ENCODE results near the gene PRR13.
"Not testable (repeated sequence)": the region's sequence is repeated elsewhere in the genome, so short reads cannot be mapped to it uniquely, and the experiment has no call there.

PRR13 gene

GRCh38 chr12:53439582-53439981 lies 2.0 kb upstream of the PRR13 start:
- DNase-seq, result not testable (repeated sequence)

GRCh38 chr12:53443955-53444354 lies 2.4 kb downstream of the PRR13 start:
- DNase-seq, result no peak

- not testable (repeated sequence) for DNase-seq
Measured at GRCh38 chr12:53444593-53445325, 3.2 kb downstream of the PRR13 start.

DNA sequence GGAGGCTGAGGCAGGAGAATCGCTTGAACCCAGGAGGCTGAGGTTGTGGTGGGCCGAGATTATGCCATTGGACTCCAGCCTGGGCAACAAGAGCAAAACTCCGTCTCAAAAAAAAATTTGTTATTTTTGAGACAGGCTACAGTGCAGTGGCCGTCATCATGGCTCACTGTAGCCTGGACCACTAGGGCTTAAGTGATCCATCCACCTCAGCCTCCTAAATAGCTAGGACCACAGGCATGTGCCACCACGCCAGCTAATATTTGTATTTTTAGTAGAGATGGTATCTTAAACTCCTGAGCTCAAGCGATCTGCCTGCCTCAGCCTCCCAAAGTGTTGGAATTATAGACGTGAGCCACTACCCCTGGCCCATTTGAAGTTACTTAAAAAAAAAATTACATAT lies 9.4 kb downstream of the PRR13 start:
- DNase-seq, result no peak

GRCh38 chr12:53451661-53452158 lies 10.2 kb downstream of the PRR13 start, which contains the start of gene PCBP2:
Gene PCBP2 (plus strand): TSS chr12:53452102. CDS start chr12:53454801, 2,699 bp downstream.
- DNase-seq, result peak; percentile 98 to 99

GRCh38 chr12:53452159-53453077 lies 10.9 kb downstream of the PRR13 start:
- peak; percentile 28 to 84 for DNase-seq

DNA sequence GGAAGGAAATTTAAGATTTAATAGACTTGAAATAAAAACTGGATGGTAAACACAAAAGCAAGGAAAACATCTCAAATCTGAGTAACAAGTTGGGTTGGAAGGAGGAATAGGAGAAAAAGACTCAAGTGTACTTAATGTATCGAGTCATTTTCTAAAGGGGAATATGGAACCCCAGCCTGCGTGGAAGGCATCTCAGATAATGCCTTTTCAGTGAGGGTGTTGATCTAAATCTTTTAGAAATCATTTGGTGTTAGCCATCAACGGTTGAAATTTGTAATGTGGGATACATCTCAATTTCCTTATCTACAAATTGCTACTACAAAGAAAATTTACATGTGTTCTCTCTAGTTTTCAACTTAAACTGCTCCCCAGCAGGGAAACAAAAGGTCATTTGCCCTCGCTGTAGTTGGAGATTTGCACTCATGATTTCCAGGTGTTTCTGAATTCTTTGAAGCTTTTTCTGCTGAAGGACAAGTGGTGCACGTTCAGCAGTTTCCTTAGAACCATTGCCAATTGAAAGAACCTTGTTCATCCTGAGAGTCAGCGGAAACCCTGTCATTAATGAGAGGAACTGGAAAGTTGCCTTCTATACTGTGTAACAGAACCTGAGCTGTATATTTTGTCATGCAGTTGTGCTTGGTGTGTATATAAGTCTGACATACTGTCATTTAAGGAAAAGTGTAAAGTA lies 12.6 kb downstream of the PRR13 start:
- DNase-seq, result no peak

GRCh38 chr12:53454707-53455106 lies 13.2 kb downstream of the PRR13 start:
- DNase-seq, result no peak

DNA sequence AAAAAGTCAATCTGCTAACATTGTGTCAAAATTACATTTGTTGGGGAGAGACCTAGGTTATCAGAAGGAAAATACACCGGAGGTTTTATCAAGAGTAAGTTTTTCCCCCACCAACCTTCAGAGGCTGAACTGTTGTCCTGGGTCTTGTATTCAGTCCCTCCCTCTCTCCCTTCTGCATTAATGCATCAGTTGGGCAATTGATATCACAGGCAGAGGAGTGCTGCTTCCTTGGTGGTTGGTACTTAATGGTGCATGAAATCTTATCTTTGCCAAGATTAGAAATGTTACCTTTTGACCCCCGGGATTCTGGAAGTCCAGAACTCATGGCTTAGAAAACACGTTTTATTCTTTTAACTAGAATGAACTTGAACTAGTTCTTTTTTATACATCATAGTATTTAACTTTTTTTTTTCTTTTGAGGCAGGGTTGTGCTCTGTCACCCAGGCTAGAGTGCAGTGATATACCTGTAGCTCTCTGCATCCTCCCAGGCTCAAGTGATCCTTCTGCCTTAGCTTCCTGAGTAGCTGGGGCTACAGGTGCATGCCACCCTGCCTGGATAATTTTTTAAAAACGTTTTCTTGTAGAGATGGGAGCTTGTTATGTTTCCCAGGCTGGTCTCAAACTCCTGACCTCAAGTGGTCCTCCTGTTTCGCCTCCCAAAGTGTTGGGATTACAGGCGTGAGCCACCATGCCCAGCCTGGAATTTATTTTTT lies 15.3 kb downstream of the PRR13 start:
- no peak for DNase-seq

DNA sequence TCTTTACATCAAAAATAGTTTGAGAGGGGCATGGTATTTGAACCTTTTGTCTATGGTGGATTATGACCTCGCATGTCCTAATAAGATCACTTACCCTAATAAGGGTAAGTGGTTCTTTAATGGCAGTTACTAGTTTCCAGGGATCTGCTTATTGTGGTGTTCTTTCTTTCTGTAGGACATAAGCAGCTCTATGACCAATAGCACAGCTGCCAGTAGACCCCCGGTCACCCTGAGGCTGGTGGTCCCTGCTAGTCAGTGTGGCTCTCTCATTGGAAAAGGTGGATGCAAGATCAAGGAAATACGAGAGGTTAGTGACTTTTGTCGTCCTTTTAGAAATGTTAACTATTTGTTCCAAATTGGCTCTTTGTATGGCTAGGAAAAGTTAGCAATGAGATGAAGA lies 17.6 kb downstream of the PRR13 start:
- DNase-seq, result no peak

DNA sequence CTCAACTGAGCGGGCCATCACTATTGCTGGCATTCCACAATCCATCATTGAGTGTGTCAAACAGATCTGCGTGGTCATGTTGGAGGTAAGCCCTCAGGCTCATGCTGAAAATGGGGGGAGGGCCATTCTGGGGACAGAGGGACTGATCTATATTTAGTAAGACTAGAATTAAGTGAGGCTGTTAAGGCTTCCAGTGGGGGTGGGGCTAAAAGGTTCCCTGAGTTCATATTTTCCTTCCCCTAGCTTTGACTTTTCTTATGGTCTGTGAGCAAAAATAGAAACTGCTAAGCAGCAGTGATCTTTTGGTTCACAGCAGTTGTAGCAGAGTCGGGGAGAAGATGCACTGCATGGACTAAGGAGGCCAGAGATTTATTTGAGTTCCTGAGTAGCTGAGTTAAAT lies 19.5 kb downstream of the PRR13 start:
- DNase-seq, result no peak

DNA sequence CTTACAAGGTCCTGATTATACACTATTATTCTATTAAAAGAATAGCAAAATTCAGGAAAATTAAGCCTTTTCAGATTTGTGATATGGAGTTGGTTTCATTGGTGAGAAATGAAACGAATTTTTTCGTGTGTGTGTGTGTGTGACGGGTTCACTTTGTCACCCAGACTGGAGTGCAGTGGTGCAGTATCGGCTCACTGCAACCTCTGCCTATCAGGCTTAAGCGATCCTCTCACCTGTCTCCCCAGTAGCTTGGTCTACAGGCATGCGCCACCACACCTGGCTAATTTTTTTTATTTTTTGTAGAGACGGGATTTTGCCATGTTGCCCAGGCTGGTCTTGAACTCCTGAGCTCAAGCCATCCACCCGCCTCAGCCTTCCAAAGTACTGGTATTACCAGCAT lies 20.1 kb downstream of the PRR13 start:
- DNase-seq, result no peak

GRCh38 chr12:53462935-53463334 lies 21.4 kb downstream of the PRR13 start:
- no peak for DNase-seq

DNA sequence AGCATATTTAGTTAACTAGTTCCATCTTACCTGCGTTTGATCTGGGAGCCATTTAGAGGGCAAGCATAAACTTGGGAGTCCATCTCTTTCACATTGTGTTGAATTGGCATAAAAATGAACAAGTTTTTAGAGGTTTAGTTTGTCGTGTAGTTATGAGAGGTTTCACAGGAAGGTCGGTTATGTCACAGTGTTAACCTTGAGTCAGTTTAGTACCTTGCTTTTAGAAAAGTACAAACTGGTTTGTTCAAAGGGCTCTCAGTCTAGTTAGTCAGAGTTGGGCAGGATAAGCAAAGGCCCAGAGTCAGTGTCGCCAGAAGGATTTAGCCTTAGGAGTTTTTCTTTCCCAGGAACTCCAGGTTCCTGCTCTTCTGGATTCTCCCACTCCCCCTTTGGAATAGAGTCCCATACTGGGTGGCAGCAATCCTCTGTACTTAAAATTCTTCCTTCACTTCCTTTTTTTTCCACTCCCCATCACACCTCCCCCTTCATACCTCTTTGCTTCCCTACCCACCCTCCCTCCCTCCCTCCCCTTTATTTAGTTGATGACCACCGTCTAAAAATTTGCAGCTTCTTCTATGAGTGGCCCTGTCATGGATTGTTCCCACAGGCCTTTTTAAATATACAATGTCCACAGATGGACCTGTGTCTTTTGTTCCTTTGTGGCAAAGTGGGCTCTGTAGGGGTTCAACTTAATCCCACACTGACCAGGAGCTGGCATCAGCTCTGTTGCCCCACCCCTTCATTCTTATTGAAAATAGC lies 22.4 kb downstream of the PRR13 start:
- DNase-seq, result no peak

- DNase-seq, result no peak
Measured at GRCh38 chr12:53464685-53465418, 23.3 kb downstream of the PRR13 start.

DNA sequence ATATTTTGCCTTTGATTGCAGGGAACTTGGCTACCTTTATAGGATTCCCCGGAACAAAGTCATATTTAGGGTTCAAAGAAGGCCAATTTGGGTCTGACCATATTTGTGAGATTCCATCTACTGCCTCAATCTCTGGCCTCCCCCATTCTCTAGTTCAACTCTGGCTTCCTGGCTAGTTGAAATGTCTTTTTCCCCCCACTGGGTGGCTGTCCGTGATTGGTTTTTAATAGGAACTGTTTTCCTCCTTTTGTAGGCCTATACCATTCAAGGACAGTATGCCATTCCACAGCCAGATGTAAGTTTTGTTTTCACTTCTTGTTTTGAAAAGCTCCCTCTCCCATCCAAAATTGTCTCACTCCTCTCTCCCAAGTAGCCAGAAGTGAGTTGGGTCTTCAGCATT lies 24.1 kb downstream of the PRR13 start:
- DNase-seq, result no peak

- DNase-seq, result no peak
Measured at GRCh38 chr12:53466640-53467039, 25.1 kb downstream of the PRR13 start.

GRCh38 chr12:53467082-53467481 lies 25.5 kb downstream of the PRR13 start:
- DNase-seq, result no peak

DNA sequence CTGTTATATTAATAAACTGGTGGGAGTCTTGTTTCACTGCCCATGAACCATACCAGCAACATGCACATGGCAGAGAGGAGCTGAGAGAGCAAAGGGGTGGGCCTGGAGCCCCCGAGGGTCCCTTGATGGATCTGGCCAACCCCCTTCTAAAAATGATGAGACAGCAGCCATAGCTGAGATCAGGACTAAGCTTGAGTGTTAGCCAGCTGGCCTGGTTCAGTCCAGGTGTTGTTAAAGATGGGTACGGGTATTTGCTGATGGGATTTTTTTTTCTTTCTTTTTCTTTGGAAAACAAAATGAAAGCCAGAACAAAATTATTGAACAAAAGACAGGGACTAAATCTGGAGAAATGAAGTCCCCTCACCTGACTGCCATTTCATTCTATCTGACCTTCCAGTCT lies 26.3 kb downstream of the PRR13 start:
- no peak for DNase-seq

- no peak for DNase-seq
Measured at GRCh38 chr12:53468282-53468681, 26.7 kb downstream of the PRR13 start.

- no peak for DNase-seq
Measured at GRCh38 chr12:53472056-53472582, 30.6 kb downstream of the PRR13 start.
